Measurements from ENCODE around the gene ADPRHL1.

The ADPRHL1 gene

DNA sequence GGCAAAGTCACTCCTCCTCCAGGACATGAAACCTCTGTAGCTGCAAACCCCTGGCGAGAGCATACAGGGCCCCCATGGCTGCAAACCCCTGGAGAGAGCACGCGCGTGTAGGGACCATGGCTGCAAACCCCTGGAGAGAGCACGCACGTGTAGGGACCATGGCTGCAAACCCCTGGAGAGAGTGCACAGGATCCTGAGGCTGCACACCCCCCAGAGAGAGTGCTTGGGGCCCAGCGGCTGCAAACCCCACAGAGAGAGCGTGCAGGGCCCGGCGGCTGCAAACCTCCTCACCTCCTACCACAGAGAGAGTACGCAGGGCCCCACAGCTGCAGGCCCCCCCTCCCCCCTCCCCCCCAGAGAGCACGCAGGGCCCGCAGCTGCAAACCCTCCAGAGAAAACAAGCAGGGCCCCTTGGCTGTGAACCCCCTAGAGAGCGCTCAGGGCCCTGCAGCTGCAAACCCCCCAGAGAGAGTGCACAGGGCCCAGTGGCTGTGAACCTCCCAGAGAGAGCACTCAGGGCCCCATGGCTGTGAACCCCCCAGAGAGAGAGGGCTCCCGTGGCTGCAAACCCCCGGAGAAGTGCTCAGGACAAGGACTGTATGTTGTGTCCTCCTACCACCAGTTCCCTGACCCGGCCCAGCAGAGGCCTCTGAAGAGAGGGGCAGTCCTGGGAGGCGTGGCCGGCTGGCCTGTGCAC, 7.3 kb downstream of the ADPRHL1 start:
- Histone ChIP-seq H3K79me2 (ENCODE audit: low read length) (peaks cover 16% of the 10 kb centered on the region), H3K27ac (ENCODE audit: low read length) (peak overlapping the region; percentile 55), H3K4me1 (ENCODE audit: low read length) (peaks cover 36% of the 10 kb centered on the region), H3K27me3 (ENCODE audit: low read depth, low read length) (no peaks in the 10 kb centered on the region), H3K9ac (ENCODE audit: low read length) (peak overlapping the region; percentile 44; the same call in 1 of the 2 replicates), H2AFZ (ENCODE audit: low read depth, low read length) (peak overlapping the region; percentile 91), H3K9me3 (ENCODE audit: insufficient read depth, low read length) (peaks cover 4% of the 10 kb centered on the region; the same call in 1 of the 2 replicates), H3K4me3 (ENCODE audit: low read length) (peak overlapping the region; percentile 36), H3K36me3 (replicated peaks; ENCODE audit: low read depth, low read length) (peaks cover 8% of the 10 kb centered on the region), H4K20me1 (ENCODE audit: insufficient read depth, low read length) (no peaks in the 10 kb centered on the region), H3K4me2 (ENCODE audit: low read length) (peak overlapping the region; percentile 57)
- no peak for TF ChIP-seq EZH2phosphoT487 (IDR thresholded peaks at IDR 0.05; ENCODE audit: low read depth)
- no peak for TF ChIP-seq CTCF (IDR thresholded peaks at IDR 0.05; ENCODE audit: low read depth, low read length)

DNA sequence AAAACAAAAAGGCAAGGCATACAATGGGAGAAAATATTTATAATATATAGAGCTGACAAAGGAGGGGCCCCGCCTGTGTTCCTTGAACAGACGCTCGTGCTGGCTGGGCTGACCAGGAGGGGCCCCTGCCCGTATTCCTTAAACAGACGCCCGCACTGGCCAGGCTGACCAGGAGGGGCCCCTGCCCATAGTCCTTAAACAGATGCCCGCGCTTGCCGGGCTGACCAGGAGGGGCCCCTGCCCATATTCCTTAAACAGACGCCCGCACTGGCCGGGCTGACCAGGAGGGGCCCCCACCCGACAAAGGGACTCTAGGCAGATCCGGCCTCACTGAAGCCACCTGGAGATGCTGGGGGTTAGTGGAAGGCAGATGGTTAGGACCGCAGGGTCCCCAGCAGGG, 9.3 kb downstream of the ADPRHL1 start:
- Histone ChIP-seq H3K4me2 (ENCODE audit: low read length) (no peak overlapping the region), H3K9ac (ENCODE audit: low read length) (no peak overlapping the region)

DNA sequence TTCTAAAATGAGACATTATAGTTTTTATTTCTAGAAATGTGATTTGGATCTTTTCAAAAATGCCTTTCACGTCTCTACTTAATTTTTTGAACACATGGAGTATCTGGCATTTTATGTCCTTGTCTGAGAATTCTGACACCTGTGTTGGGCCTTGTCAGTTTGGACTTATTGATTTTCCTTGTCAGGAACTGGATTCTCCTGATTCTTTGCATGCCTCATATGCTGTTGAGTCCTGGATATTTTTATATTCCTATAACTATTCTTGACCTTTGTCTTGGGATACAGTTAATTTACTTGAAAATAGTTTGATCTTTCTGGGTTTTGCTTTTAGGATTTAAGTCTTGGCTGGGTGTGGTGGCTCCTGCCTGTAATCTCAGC, 10.3 kb downstream of the ADPRHL1 start:
- Histone ChIP-seq H3K9ac (ENCODE audit: low read length) (no peak overlapping the region), H3K9me3 (ENCODE audit: insufficient read depth, low read length) (peaks cover 4% of the 10 kb centered on the region; the same call in 1 of the 2 replicates), H3K79me2 (ENCODE audit: low read length) (peaks cover 7% of the 10 kb centered on the region), H3K36me3 (replicated peaks; ENCODE audit: low read depth, low read length) (peaks cover 8% of the 10 kb centered on the region), H3K27ac (ENCODE audit: low read length) (no peak overlapping the region), H3K4me2 (ENCODE audit: low read length) (no peak overlapping the region), H3K27me3 (ENCODE audit: low read depth, low read length) (no peaks in the 10 kb centered on the region), H3K4me3 (ENCODE audit: low read length) (no peak overlapping the region), H3K4me1 (ENCODE audit: low read length) (peaks cover 25% of the 10 kb centered on the region), H4K20me1 (ENCODE audit: insufficient read depth, low read length) (no peaks in the 10 kb centered on the region), H2AFZ (ENCODE audit: low read depth, low read length) (no peak overlapping the region)
- TF ChIP-seq CTCF (IDR thresholded peaks at IDR 0.05; ENCODE audit: low read depth, low read length): no peak
- no peak for TF ChIP-seq EZH2phosphoT487 (IDR thresholded peaks at IDR 0.05; ENCODE audit: low read depth)

More for the DNA sequence above, 9.3 kb downstream of the ADPRHL1 start:
- peaks cover 16% of the 10 kb centered on the region for H3K79me2 ChIP-seq (ENCODE audit: low read length)
- peaks cover 4% of the 10 kb centered on the region; the same call in 1 of the 2 replicates for H3K9me3 ChIP-seq (ENCODE audit: insufficient read depth, low read length)
- H3K27ac ChIP-seq (ENCODE audit: low read length): no peak overlapping the region
- no peaks in the 10 kb centered on the region for H4K20me1 ChIP-seq (ENCODE audit: insufficient read depth, low read length)
- no peak overlapping the region for H2AFZ ChIP-seq (ENCODE audit: low read depth, low read length)
- H3K4me3 ChIP-seq (ENCODE audit: low read length): no peak overlapping the region
- TF ChIP-seq EZH2phosphoT487 (IDR thresholded peaks at IDR 0.05; ENCODE audit: low read depth): no peak
- TF ChIP-seq CTCF (IDR thresholded peaks at IDR 0.05; ENCODE audit: low read depth, low read length): no peak
- peaks cover 27% of the 10 kb centered on the region for H3K4me1 ChIP-seq (ENCODE audit: low read length)
- H3K27me3 ChIP-seq (ENCODE audit: low read depth, low read length): no peaks in the 10 kb centered on the region
- H3K36me3 ChIP-seq (replicated peaks; ENCODE audit: low read depth, low read length): peaks cover 8% of the 10 kb centered on the region

GRCh38 chr13:113442354-113442984, 10.8 kb downstream of the ADPRHL1 start:
- Histone ChIP-seq H3K4me2 (ENCODE audit: low read length) (no peak overlapping the region), H3K9ac (ENCODE audit: low read length) (no peak overlapping the region), H2AFZ (ENCODE audit: low read depth, low read length) (no peak overlapping the region), H3K36me3 (replicated peaks; ENCODE audit: low read depth, low read length) (peaks cover 7% of the 10 kb centered on the region), H4K20me1 (ENCODE audit: insufficient read depth, low read length) (no peaks in the 10 kb centered on the region), H3K9me3 (ENCODE audit: insufficient read depth, low read length) (peaks cover 4% of the 10 kb centered on the region; the same call in 1 of the 2 replicates), H3K4me3 (ENCODE audit: low read length) (no peak overlapping the region), H3K79me2 (ENCODE audit: low read length) (peaks cover 2% of the 10 kb centered on the region), H3K4me1 (ENCODE audit: low read length) (peaks cover 22% of the 10 kb centered on the region), H3K27me3 (ENCODE audit: low read depth, low read length) (no peaks in the 10 kb centered on the region), H3K27ac (ENCODE audit: low read length) (no peak overlapping the region)
- no peak for TF ChIP-seq CTCF (IDR thresholded peaks at IDR 0.05; ENCODE audit: low read depth, low read length)
- no peak for TF ChIP-seq EZH2phosphoT487 (IDR thresholded peaks at IDR 0.05; ENCODE audit: low read depth)
